ENCODE results near the gene ALKAL2. TPM values are rescaled to one million over a fixed set of nuclear protein-coding genes. Genes with fewer than 3 reads are reported as not detected.

The ALKAL2 gene
- total RNA-seq, 4 donors from 2014 or later: 21.9 to 96.6 (median 46.1) TPM

- Histone ChIP-seq H3K9me3 (no peaks in the 10 kb centered on the region), H3K4me3 (no peak overlapping the region), H3K27ac (no peak overlapping the region), H3K36me3 (no peaks in the 10 kb centered on the region), H3K27me3 (no peaks in the 10 kb centered on the region), H3K4me1 (no peaks in the 10 kb centered on the region)
- WGBS, 2 donors: 64 to 74% methylated on average over 10 of the region's 10 CpGs
- no peak for DNase-seq (ENCODE audit: low spot score in 2 of 2)
- TF ChIP-seq CTCF (IDR thresholded peaks at IDR 0.05) (no peak), POLR2A (IDR thresholded peaks at IDR 0.05) (no peak), EP300 (IDR thresholded peaks at IDR 0.05) (no peak)
Measured at GRCh38 chr2:309954-310510, 22.1 kb upstream of the ALKAL2 start.

GRCh38 chr2:309148-309953, 21.5 kb upstream of the ALKAL2 start:
- H3K36me3 ChIP-seq: no peaks in the 10 kb centered on the region
- H3K4me1 ChIP-seq: no peaks in the 10 kb centered on the region
- H3K27ac ChIP-seq: no peak overlapping the region
- no peaks in the 10 kb centered on the region for H3K27me3 ChIP-seq
- 60% methylated on average over 12 to 13 of the region's 13 CpGs for WGBS, 2 donors
- DNase-seq (ENCODE audit: low spot score in 2 of 2): no peak
- TF ChIP-seq CTCF (IDR thresholded peaks at IDR 0.05) (no peak), EP300 (IDR thresholded peaks at IDR 0.05) (no peak), POLR2A (IDR thresholded peaks at IDR 0.05) (no peak)
- H3K4me3 ChIP-seq: no peak overlapping the region
- no peaks in the 10 kb centered on the region for H3K9me3 ChIP-seq

GRCh38 chr2:305366-305765, 17.5 kb upstream of the ALKAL2 start:
- Histone ChIP-seq H3K4me3 (no peak overlapping the region), H3K27me3 (no peaks in the 10 kb centered on the region), H3K4me1 (no peaks in the 10 kb centered on the region), H3K9me3 (peaks cover 0 to 14% (median 0%) of the 10 kb centered on the region in 4 donors), H3K27ac (no peak overlapping the region), H3K36me3 (no peaks in the 10 kb centered on the region)
- TF ChIP-seq EP300 (IDR thresholded peaks at IDR 0.05): no peak
- no peak for TF ChIP-seq CTCF (IDR thresholded peaks at IDR 0.05)
- TF ChIP-seq POLR2A (IDR thresholded peaks at IDR 0.05): no peak
- DNase-seq (ENCODE audit: low spot score in 2 of 2): no peak
- WGBS, 2 donors: 80 to 88% methylated on average over 9 of the region's 9 CpGs

GRCh38 chr2:296354-296753, 8.5 kb upstream of the ALKAL2 start:
- H3K9me3 ChIP-seq: no peaks in the 10 kb centered on the region
- no peaks in the 10 kb centered on the region for H3K27me3 ChIP-seq
- H3K27ac ChIP-seq: no peak overlapping the region
- no peaks in the 10 kb centered on the region for H3K36me3 ChIP-seq
- H3K4me3 ChIP-seq: no peak overlapping the region
- TF ChIP-seq EP300 (IDR thresholded peaks at IDR 0.05) (no peak), CTCF (IDR thresholded peaks at IDR 0.05) (no peak), POLR2A (IDR thresholded peaks at IDR 0.05) (no peak)
- no peaks in the 10 kb centered on the region for H3K4me1 ChIP-seq
- WGBS, 2 donors: 72 to 79% methylated on average over 3 of the region's 3 CpGs
- no peak for DNase-seq (ENCODE audit: low spot score in 2 of 2)

GRCh38 chr2:295090-295489, 7.2 kb upstream of the ALKAL2 start:
- no peak overlapping the region for H3K4me3 ChIP-seq
- H3K36me3 ChIP-seq: no peaks in the 10 kb centered on the region
- H3K4me1 ChIP-seq: peaks cover 0 to 4% (median 2%) of the 10 kb centered on the region in 4 donors
- no peak overlapping the region for H3K27ac ChIP-seq
- DNase-seq (ENCODE audit: low spot score in 2 of 2): no peak
- WGBS, 2 donors: 72 to 83% methylated on average over 5 of the region's 5 CpGs
- no peaks in the 10 kb centered on the region for H3K9me3 ChIP-seq
- no peak for TF ChIP-seq POLR2A (IDR thresholded peaks at IDR 0.05)
- TF ChIP-seq CTCF (IDR thresholded peaks at IDR 0.05): no peak
- no peak for TF ChIP-seq EP300 (IDR thresholded peaks at IDR 0.05)
- H3K27me3 ChIP-seq: peaks cover 0 to 12% of the 10 kb centered on the region in 2 donors

Data from tibial nerve (tissue), 4 donors.